ENCODE measurements around the gene SPC24. TPM values are rescaled to one million over a fixed set of nuclear protein-coding genes. Genes with fewer than 3 reads are reported as not detected.

SPC24 gene
- total and polyA plus RNA-seq, 9 donors = 0.47 to 2.7 (median 0.99) TPM; not detected in 1

DNA sequence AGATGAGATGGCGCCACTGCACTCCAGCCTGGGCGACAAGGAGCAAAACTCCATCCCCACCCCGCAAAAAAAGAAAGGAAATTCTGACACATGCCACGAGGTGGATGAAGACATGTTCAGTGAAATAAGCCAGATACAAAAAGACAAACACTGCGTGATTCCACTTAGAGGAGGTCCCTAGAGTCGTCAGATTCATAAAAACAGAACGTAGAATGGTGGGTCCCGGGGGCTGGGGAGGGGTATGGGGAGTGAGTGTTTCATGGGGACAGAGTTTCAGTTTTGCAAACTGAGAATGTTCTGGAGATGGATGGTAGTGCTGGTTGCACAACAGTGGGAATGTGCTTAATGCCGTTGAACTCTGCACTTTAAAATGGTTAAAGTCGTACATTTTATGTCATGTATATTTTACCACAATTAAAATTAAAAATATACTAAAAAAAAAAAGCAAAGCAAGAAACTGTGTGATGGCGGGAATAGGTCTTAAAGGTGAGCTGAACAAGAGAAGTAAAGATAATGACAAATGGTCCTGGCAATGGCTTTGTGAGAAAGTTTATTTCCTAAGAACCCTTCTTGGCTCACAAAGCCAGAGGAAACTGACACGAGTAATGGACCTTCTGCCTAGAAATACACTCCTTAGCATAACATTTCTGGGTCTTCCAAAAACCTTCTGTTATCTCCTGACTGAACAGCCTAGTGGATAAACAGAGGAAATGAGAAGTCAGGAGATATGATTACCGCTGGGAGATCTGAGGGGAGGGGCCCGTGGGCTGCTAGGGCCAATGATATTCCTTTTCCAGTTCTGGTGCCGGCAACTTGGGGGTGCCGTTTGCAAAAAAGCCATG is 4.2 kb upstream of the SPC24 start:
- H3K4me1 ChIP-seq (ENCODE audit: insufficient read depth) = peaks cover 15% of the 10 kb centered on the region
- peak overlapping the region; percentile 6 to 27 for H3K27ac ChIP-seq
- intact Hi-C loops (cut with DNase I) = loop anchor here in 1 of 4 donors (5.0 kb wide), 1 partner anchor 37 kb away; the partner anchor contains the start of gene KANK2
- H3K36me3 ChIP-seq = no peaks in the 10 kb centered on the region
- WGBS, 3 donors = 14 to 19% (median 16%) methylated on average over 16 of the region's 16 CpGs
- DNase-seq = peak in 1 of 5 donors; percentile 65
- H3K4me3 ChIP-seq = no peak overlapping the region
- no peaks in the 10 kb centered on the region for H3K9me3 ChIP-seq
- no peaks in the 10 kb centered on the region for H3K27me3 ChIP-seq
- TF ChIP-seq POLR2A (IDR thresholded peaks at IDR 0.05) = no peak
- no peak for TF ChIP-seq CTCF (IDR thresholded peaks at IDR 0.05)
- no peak for TF ChIP-seq EP300 (IDR thresholded peaks at IDR 0.05)

- H3K9me3 ChIP-seq = no peaks in the 10 kb centered on the region
- H3K27ac ChIP-seq = no peak overlapping the region
- no peak for TF ChIP-seq EP300 (IDR thresholded peaks at IDR 0.05)
- TF ChIP-seq CTCF (IDR thresholded peaks at IDR 0.05) = no peak
- TF ChIP-seq POLR2A (IDR thresholded peaks at IDR 0.05) = no peak
- no peak for DNase-seq
- H3K4me3 ChIP-seq = no peak overlapping the region
- no peaks in the 10 kb centered on the region for H3K36me3 ChIP-seq
- H3K4me1 ChIP-seq (ENCODE audit: insufficient read depth) = peaks cover 15% of the 10 kb centered on the region
- WGBS, 3 donors = 32 to 44% (median 37%) methylated on average over 6 of the region's 6 CpGs
- H3K27me3 ChIP-seq = no peaks in the 10 kb centered on the region
- intact Hi-C loops (cut with DNase I) = loop anchor here in 1 of 4 donors (5.0 kb wide), 1 partner anchor 43 kb away; the partner anchor contains the start of gene KANK2
Measured at GRCh38 chr19:11154683-11155047, 917 bp downstream of the SPC24 start.

GRCh38 chr19:11152318-11153062 is 3.1 kb downstream of the SPC24 start:
- no peak overlapping the region for H3K4me3 ChIP-seq
- DNase-seq = peak in 4 of 5 donors; percentile 64 to 78 (median 67)
- intact Hi-C loops (cut with DNase I) = no loop called here
- peak overlapping the region; percentile 46 to 57 for H3K27ac ChIP-seq
- H3K27me3 ChIP-seq = no peaks in the 10 kb centered on the region
- TF ChIP-seq EP300 (IDR thresholded peaks at IDR 0.05) = peak; percentile 23
- TF ChIP-seq POLR2A (IDR thresholded peaks at IDR 0.05) = no peak
- H3K9me3 ChIP-seq = no peaks in the 10 kb centered on the region
- H3K4me1 ChIP-seq (ENCODE audit: insufficient read depth) = peaks cover 7% of the 10 kb centered on the region
- no peaks in the 10 kb centered on the region for H3K36me3 ChIP-seq
- WGBS, 3 donors = 44 to 53% (median 51%) methylated on average over 11 of the region's 11 CpGs

DNA sequence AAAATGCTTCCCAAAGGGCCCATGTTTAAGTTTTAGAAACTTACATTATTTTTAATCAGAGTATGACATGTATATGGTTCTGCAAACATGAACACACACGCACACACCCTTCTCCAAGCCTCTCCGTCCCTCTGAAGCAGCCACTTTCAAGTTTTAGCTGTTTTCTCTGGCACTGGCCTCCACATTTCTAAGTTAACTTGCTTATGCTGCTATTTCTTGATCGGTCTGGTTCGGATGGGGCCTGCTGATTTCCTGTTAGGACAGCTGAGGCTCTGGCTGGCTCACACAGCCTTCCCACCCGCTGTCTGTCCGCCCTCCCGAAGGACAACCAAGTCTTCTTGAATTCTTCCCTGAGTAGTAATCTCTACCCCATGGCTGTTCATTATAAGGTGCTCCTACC is 4.4 kb downstream of the SPC24 start:
- DNase-seq = no peak
- TF ChIP-seq POLR2A (IDR thresholded peaks at IDR 0.05) (no peak), EP300 (IDR thresholded peaks at IDR 0.05) (no peak), CTCF (IDR thresholded peaks at IDR 0.05) (no peak)
- Histone ChIP-seq H3K27ac (no peak overlapping the region), H3K4me3 (no peak overlapping the region), H3K36me3 (no peaks in the 10 kb centered on the region), H3K27me3 (no peaks in the 10 kb centered on the region), H3K9me3 (no peaks in the 10 kb centered on the region), H3K4me1 (ENCODE audit: insufficient read depth) (peaks cover 6% of the 10 kb centered on the region)
- 29 to 36% (median 31%) methylated on average over 7 of the region's 7 CpGs for WGBS, 3 donors
- intact Hi-C loops (cut with DNase I) = no loop called here
